PC-9 (cell line): ENCODE data around the gene HDAC8.

ENCODE experiments used
- EZH2 ChIP-seq: fragments of 200-600 bp; sonication (generic); IDR thresholded peaks from 2 replicates; pipeline ENCODE4 v1.8.0; 2017; ENCODE audit warnings: antibody characterized with exemption, low read depth
- TF ChIP-seq, protein P1 (sequence below): fragments of 200-600 bp; sonication (generic); conservative IDR thresholded peaks from 2 replicates; pipeline ENCODE4 v1.6.1; 2017; ENCODE audit warnings: mixed run types, antibody characterized with exemption, mild to moderate bottlenecking, moderate library complexity

DNA sequence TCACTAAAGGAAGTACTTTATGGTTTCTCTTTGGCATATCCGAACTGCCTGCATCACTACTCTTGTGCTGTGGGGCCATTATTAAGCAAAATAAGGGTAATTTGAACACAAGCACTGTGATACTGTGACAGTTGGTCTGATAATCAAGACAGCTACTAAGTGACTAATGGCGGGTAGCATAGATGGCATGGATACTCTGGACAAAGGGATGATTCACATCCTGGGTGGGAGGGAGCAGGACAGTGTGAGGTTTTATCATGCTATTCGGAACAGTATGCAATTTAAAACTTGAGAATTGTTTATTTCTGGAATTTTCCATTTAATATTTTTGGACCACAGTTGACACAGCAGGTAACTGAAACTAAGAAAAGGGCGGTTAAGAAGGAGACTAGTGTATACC is 214.3 kb downstream of the HDAC8 start:
- TF ChIP-seq, protein P1, sequence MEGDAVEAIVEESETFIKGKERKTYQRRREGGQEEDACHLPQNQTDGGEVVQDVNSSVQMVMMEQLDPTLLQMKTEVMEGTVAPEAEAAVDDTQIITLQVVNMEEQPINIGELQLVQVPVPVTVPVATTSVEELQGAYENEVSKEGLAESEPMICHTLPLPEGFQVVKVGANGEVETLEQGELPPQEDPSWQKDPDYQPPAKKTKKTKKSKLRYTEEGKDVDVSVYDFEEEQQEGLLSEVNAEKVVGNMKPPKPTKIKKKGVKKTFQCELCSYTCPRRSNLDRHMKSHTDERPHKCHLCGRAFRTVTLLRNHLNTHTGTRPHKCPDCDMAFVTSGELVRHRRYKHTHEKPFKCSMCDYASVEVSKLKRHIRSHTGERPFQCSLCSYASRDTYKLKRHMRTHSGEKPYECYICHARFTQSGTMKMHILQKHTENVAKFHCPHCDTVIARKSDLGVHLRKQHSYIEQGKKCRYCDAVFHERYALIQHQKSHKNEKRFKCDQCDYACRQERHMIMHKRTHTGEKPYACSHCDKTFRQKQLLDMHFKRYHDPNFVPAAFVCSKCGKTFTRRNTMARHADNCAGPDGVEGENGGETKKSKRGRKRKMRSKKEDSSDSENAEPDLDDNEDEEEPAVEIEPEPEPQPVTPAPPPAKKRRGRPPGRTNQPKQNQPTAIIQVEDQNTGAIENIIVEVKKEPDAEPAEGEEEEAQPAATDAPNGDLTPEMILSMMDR = no peak
- no peak for TF ChIP-seq EZH2
